Esophagus (tissue), 2 donors: ENCODE data around the gene TPRG1. TPM values are rescaled to one million over a fixed set of nuclear protein-coding genes. Genes with fewer than 3 reads are reported as not detected.

Experiments used
- H3K27ac ChIP-seq, 2 donors: one replicate each; pipeline ENCODE4 v1.5.1; 2013; ENCODE audit warnings: low read depth in 2 of 2, mild to moderate bottlenecking in 2 of 2, inconsistent platforms in 1 of 2, low read length in 1 of 2, moderate library complexity in 1 of 2
- H3K27me3 ChIP-seq, 2 donors: one replicate each; pipeline ENCODE4 v1.6.1; 2013; ENCODE audit warnings: low read length in 2 of 2, control low read depth in 1 of 2, mild to moderate bottlenecking in 1 of 2; ENCODE audit not compliant: insufficient read depth in 2 of 2, control insufficient read depth in 1 of 2
- H3K36me3 ChIP-seq, 2 donors: one replicate each; pipeline ENCODE4 v1.6.1; 2013; ENCODE audit warnings: low read length in 1 of 2; ENCODE audit not compliant: control insufficient read depth in 2 of 2, insufficient read depth in 2 of 2
- H3K4me1 ChIP-seq, 2 donors: one replicate each; pipeline ENCODE4 v1.6.1; 2013; ENCODE audit warnings: low read length in 1 of 2; ENCODE audit not compliant: control insufficient read depth in 2 of 2, insufficient read depth in 2 of 2
- H3K4me3 ChIP-seq, 2 donors: one replicate each; pipeline ENCODE4 v1.5.1; 2013; ENCODE audit warnings: low read length in 2 of 2, mild to moderate bottlenecking in 2 of 2, low read depth in 1 of 2, moderate library complexity in 1 of 2
- H3K9me3 ChIP-seq, 2 donors: one replicate each; pipeline ENCODE4 v1.6.1; 2013; ENCODE audit warnings: mild to moderate bottlenecking in 2 of 2, low read depth in 1 of 2, low read length in 1 of 2, moderate library complexity in 1 of 2; ENCODE audit not compliant: control insufficient read depth in 2 of 2, insufficient read depth in 1 of 2
- WGBS, 2 donors: extraction: QIAGEN DNeasy Blood & Tissue Kit; methylation state at CpG; one replicate each; pipeline ENCODE4 v1.1.7; 2013; 5-methylcytosine and 5-hydroxymethylcytosine counted together
- polyA plus RNA-seq, 2 donors: library from polyadenylated mRNA; stranded (reverse); fragments of 200-250 nt; gene quantifications; one replicate each; pipeline ENCODE4 v1.2.3, GENCODE V29; 2013
- donor health status: healthy with polysubstance abuse.
- donor health status: Bipolar disorder and iron deficiency.

TPRG1 gene
- polyA plus RNA-seq, 2 donors: 50.3 to 61.0 TPM

- Histone ChIP-seq H3K4me1 (no peaks in the 10 kb centered on the region), H3K4me3 (no peak overlapping the region), H3K27ac (no peak overlapping the region), H3K36me3 (no peaks in the 10 kb centered on the region), H3K27me3 (no peaks in the 10 kb centered on the region), H3K9me3 (no peaks in the 10 kb centered on the region)
- 67 to 69% methylated on average over 8 of the region's 8 CpGs for WGBS, 2 donors
Observed at GRCh38 chr3:189160519-189161309, 11.1 kb upstream of the TPRG1 start.

DNA sequence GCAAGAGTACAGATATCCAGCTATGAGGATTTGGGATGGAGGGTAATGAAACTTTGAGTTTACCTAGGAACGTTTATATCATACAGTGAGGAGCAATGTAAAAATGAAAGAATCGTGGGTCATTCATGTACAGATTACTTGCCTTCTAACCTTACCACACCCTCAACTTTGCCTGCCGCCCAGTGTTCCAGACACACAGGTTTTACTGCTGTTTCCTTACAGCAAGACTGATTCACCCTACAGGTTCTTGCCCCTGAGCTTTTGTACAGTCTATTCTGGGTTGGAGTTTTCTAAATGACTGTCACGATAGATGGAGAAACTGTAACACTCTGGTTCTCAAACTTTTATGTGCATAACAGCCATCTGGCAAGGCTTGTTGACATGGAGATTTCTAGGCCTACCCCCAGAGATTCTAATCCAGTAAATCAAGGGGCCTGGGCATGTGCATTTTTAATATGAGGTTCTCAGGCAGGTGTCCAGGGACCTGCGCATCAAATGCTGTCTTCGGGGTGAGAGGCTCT, 6.6 kb upstream of the TPRG1 start:
- Histone ChIP-seq H3K9me3 (no peaks in the 10 kb centered on the region), H3K27me3 (no peaks in the 10 kb centered on the region), H3K36me3 (no peaks in the 10 kb centered on the region), H3K4me3 (no peak overlapping the region), H3K4me1 (no peaks in the 10 kb centered on the region), H3K27ac (peak overlapping the region; percentile 77 to 96)
- 66 to 70% methylated on average over 6 of the region's 6 CpGs for WGBS, 2 donors

DNA sequence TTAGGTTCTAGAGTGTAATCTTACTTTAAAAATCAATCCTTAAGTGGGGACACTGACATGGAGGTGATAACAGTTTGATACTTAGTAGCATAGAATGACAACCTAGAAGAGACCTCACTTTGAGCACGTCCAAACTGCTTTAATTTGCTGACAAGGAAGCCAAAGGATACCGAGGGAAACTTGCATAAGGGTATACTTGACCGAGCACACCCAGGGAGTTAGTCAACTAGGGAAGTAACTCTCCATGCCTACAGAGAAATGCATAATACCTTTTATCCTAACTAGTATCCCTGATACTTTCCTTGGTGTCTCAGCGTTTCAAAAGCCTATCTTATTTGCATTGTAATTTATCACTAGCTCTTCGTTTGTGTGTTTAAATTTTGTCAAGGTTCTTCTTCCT, 5.5 kb upstream of the TPRG1 start:
- no peaks in the 10 kb centered on the region for H3K27me3 ChIP-seq
- H3K36me3 ChIP-seq: no peaks in the 10 kb centered on the region
- H3K27ac ChIP-seq: peak overlapping the region; percentile 64 to 90
- no peak overlapping the region for H3K4me3 ChIP-seq
- H3K9me3 ChIP-seq: no peaks in the 10 kb centered on the region
- H3K4me1 ChIP-seq: no peaks in the 10 kb centered on the region
- WGBS, 2 donors: 56 to 61% methylated on average over 5 of the region's 5 CpGs

- WGBS, 2 donors: 58 to 60% methylated on average over 5 of the region's 5 CpGs
- H3K27me3 ChIP-seq: no peaks in the 10 kb centered on the region
- no peak overlapping the region for H3K4me3 ChIP-seq
- no peaks in the 10 kb centered on the region for H3K36me3 ChIP-seq
- peak overlapping the region; percentile 87 to 91 for H3K27ac ChIP-seq
- H3K4me1 ChIP-seq: no peaks in the 10 kb centered on the region
- no peaks in the 10 kb centered on the region for H3K9me3 ChIP-seq
Observed at GRCh38 chr3:189167027-189167766, 4.6 kb upstream of the TPRG1 start.

- Histone ChIP-seq H3K36me3 (no peaks in the 10 kb centered on the region), H3K27me3 (no peaks in the 10 kb centered on the region), H3K4me3 (no peak overlapping the region), H3K4me1 (no peaks in the 10 kb centered on the region), H3K9me3 (no peaks in the 10 kb centered on the region), H3K27ac (peak overlapping the region in 1 of 2 donors; percentile 20)
- 94 to 98% methylated on average over 1 of the region's 1 CpG for WGBS, 2 donors
Observed at GRCh38 chr3:189168711-189169110, 3.1 kb upstream of the TPRG1 start.

DNA sequence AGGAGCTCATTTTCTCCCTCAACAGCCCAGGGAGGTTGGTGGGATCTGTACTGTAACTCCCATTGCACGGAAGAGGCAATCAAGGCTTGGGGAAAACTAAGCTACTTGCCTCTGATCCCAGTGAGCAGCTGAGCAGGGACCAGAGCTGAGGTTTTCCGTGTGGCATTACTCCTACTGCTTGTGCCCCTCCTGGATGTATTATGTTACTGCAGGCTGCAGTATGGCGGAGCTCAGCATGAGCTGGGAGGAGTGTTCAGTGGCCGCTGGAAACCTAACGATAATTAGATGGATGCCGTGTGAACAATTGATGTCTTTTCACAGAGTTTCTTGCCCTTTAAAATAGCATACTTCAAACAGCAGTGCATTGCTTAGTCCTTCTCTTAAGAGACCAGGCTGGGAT, 2.0 kb upstream of the TPRG1 start:
- no peaks in the 10 kb centered on the region for H3K36me3 ChIP-seq
- no peaks in the 10 kb centered on the region for H3K27me3 ChIP-seq
- no peaks in the 10 kb centered on the region for H3K4me1 ChIP-seq
- H3K9me3 ChIP-seq: no peaks in the 10 kb centered on the region
- H3K4me3 ChIP-seq: no peak overlapping the region
- 89 to 94% methylated on average over 6 of the region's 6 CpGs for WGBS, 2 donors
- H3K27ac ChIP-seq: no peak overlapping the region

GRCh38 chr3:189170559-189170958, 1.2 kb upstream of the TPRG1 start:
- no peaks in the 10 kb centered on the region for H3K27me3 ChIP-seq
- WGBS, 2 donors: 56 to 62% methylated on average over 7 of the region's 7 CpGs
- H3K36me3 ChIP-seq: no peaks in the 10 kb centered on the region
- H3K4me3 ChIP-seq: no peak overlapping the region
- no peaks in the 10 kb centered on the region for H3K9me3 ChIP-seq
- no peak overlapping the region for H3K27ac ChIP-seq
- no peaks in the 10 kb centered on the region for H3K4me1 ChIP-seq

GRCh38 chr3:189172668-189173419, 1.1 kb downstream of the TPRG1 start:
- peak overlapping the region in 1 of 2 donors; percentile 49 for H3K4me3 ChIP-seq
- H3K27me3 ChIP-seq: no peaks in the 10 kb centered on the region
- H3K36me3 ChIP-seq: no peaks in the 10 kb centered on the region
- H3K9me3 ChIP-seq: no peaks in the 10 kb centered on the region
- 83 to 87% methylated on average over 8 of the region's 8 CpGs for WGBS, 2 donors
- no peak overlapping the region for H3K27ac ChIP-seq
- no peaks in the 10 kb centered on the region for H3K4me1 ChIP-seq

GRCh38 chr3:189184566-189184965, 12.8 kb downstream of the TPRG1 start:
- Histone ChIP-seq H3K36me3 (no peaks in the 10 kb centered on the region), H3K9me3 (peaks cover 2 to 8% of the 10 kb centered on the region in 2 donors), H3K27me3 (no peaks in the 10 kb centered on the region), H3K4me3 (no peak overlapping the region), H3K4me1 (no peaks in the 10 kb centered on the region), H3K27ac (no peak overlapping the region)
- 96 to 98% methylated on average over 7 of the region's 7 CpGs for WGBS, 2 donors
